AG10803 (cell line): ENCODE results near the gene SNTG2.
A peak's percentile ranks its signal among the peaks of the same experiment; 100 is the strongest.

Experiments used
- DNase-seq: peaks from one replicate; pipeline ENCODE4 v3.0.0; 2010; ENCODE audit warnings: low read depth
- H3K4me3 ChIP-seq: 2 replicates; pipeline ENCODE4 v1.5.1; 2011; ENCODE audit warnings: mild to moderate bottlenecking, low read length, control low read depth
- TF ChIP-seq, protein P1 (sequence below): conservative IDR thresholded peaks from 2 replicates; pipeline ENCODE4 v1.5.1; 2011; ENCODE audit warnings: mild to moderate bottlenecking, low read length, control low read depth, inconsistent platforms

Gene SNTG2

GRCh38 chr2:944693-945092 is 6.0 kb upstream of the SNTG2 start:
- no peak overlapping the region for H3K4me3 ChIP-seq
- TF ChIP-seq, protein P1, sequence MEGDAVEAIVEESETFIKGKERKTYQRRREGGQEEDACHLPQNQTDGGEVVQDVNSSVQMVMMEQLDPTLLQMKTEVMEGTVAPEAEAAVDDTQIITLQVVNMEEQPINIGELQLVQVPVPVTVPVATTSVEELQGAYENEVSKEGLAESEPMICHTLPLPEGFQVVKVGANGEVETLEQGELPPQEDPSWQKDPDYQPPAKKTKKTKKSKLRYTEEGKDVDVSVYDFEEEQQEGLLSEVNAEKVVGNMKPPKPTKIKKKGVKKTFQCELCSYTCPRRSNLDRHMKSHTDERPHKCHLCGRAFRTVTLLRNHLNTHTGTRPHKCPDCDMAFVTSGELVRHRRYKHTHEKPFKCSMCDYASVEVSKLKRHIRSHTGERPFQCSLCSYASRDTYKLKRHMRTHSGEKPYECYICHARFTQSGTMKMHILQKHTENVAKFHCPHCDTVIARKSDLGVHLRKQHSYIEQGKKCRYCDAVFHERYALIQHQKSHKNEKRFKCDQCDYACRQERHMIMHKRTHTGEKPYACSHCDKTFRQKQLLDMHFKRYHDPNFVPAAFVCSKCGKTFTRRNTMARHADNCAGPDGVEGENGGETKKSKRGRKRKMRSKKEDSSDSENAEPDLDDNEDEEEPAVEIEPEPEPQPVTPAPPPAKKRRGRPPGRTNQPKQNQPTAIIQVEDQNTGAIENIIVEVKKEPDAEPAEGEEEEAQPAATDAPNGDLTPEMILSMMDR = no peak
- DNase-seq = no peak

DNA sequence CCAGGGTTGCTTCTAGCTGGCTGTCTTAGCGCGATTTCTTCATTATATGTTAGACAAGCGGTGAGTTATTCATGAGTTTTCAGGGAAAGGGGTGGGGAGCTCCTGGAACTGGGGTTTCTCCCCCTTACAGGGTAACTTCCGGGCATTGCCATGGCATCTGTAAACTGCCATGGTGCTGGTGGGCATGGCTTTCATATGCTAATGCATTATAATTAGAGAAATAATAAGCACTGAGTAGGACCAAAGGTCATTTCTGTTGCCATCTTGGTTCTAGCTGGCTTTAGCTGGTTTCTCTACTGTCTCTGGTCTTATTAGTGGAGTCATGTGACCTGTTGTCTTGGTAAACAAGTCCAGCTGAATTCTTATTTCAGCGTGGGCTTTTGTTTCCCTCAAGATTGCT is 5.5 kb upstream of the SNTG2 start:
- no peak overlapping the region for H3K4me3 ChIP-seq
- TF ChIP-seq, protein P1 = no peak
- no peak for DNase-seq

DNA sequence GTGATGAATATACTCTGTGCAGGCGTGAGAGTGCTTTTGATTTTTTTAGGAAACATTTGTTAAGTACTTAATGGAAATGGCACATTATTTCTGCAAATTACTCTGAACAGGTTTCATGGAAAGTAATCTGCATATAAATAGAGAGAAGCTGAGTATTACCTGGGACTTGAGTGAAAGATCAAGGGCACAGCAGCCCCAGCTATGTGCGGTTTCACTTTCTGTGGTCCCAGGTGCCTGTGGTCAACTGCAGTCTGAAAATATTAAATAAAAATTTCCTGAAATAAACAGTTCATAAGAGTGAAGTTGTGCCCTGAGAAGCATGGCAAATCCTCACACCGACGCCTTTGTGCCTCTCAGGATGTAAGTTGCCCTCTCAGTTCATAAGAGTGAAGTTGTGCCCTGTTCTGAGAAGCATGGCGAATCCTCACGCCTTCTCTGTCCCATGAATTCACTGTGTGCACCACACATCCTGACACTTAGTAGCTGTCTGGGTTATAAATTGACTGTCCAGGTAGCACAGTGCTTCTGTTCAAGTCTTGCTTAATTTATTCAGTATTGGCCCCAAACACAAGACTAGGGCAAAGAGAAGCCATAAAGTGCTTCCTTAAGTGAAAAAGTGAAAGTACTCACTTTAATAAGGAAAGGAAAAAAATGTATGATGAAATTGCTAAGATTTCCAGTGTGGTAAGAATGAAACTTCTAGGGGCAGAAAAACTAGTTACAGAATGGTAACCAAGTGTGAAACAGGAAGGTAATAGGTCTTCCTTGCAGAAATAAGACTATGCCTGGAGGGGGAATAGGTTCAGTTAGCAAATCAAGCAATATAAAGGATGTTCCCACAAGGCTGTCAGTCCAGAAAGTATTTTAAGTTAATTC is 4.3 kb upstream of the SNTG2 start:
- no peak for DNase-seq
- TF ChIP-seq, protein P1 = no peak
- no peak overlapping the region for H3K4me3 ChIP-seq

DNA sequence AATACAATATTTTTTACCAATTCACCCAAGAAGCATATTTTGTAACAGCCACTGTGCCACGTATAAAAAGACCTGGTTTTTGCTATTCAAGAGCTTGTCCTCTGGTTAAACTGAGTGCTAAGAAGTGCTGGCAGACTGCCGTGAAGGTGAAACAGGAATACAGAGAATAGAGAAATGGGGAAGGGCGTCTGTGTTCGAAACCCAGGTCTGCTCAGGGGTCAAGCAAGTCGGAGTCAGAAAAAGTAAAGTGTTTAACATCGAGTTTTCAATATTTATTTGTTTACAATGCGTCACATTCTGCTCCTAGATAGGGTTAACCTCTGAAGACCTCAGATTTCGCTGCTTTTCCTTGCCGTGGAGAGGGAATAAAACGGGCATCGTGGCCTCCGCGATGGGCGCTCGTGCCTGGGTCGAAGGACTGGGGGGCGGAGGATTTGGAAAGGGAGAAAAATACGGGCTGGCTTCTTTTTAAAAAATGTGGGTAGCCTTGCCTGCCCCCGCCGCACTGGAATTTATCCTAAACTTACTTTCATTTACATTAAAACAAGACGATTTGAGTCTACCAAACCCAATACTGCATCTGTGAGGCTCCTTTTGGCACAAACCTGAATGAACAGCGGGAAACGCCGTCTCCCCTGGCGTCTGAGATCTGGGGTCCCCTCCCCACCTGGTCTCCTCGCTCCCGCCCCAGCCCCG is 1.1 kb upstream of the SNTG2 start:
- no peak for DNase-seq
- H3K4me3 ChIP-seq = peak overlapping the region; percentile 55
- TF ChIP-seq, protein P1 = no peak

DNA sequence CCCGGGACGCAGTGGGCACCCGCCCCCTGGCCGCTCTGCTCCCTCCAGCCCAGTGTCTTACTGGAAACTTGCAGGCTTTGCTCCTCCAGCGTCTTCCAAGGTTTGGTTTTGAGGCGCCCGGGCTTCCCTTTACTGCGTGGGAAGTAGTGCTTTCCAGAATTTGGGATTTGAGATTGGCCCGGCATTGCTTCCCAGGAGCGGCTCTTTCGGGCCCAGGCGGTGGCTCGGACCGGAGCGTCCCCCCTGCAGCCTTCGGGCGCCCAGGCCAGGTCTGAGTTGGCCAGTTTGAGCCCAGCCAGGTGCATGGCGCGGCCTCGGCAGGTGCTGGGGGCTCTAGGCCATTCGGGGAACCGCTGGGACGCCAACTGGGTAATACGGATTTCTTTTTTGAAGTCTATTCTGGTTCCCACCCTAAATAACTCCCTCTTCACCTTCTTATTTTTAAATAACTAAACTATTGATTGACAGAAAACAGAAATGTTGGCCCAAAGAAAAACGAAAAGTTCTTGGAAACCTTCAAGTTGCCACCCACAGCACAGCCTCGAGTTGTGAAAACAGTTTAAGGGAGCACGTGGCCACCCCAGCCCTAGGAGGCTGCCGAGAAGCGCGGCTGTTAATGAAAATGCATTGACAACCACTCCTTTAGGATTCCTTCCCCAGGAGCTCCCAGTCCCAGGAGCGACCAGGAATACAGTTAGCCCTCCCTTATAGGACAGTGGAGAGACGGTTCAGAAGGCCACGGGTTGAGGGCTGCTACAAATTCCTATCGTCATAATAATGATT is 766 bp downstream of the SNTG2 start:
- peak overlapping the region; percentile 30 for H3K4me3 ChIP-seq
- DNase-seq = no peak

DNA sequence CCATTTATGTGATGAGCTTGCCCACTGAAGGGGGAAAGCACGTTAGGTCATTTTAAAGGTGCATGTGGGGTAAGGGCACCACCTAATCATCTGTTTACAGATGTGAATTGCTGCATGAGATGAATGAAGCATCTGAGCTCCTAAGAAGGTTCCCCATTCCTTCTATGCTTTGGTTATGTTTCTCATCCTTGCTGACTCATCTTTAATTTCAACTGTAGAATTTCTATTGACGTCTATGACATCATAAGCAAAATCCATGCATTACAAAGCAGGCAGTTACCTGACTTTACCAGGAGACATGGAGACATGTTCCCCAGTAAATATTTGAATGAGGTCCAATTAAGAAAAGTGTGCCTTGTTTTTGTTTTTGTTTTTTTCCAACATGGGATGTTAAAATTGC is 2.8 kb downstream of the SNTG2 start:
- TF ChIP-seq, protein P1 = no peak
- H3K4me3 ChIP-seq = no peak overlapping the region
- DNase-seq = no peak

More for the DNA sequence above, 766 bp downstream of the SNTG2 start:
- TF ChIP-seq, protein P1 = no peak
